IPS DF 6.9 (cell line): ENCODE data around the gene NUMB.
A peak's percentile ranks its signal among the peaks of the same experiment; 100 is the strongest.

Experiments used
- DNase-seq: peaks from one replicate; pipeline ENCODE4 v3.0.0-alpha.2; 2013; ENCODE audit warnings: low read depth, low spot score
- H3K27ac ChIP-seq: one replicate; pipeline ENCODE4 v1.5.1; 2013; ENCODE audit warnings: low read length, control low read depth
- H3K27me3 ChIP-seq: 2 replicates; pipeline ENCODE4 v1.6.1; 2013; ENCODE audit warnings: mild to moderate bottlenecking, low read length; ENCODE audit not compliant: control insufficient read depth, insufficient read depth
- H3K36me3 ChIP-seq: 2 replicates; pipeline ENCODE4 v1.6.1; 2013; ENCODE audit warnings: low read length; ENCODE audit not compliant: control insufficient read depth, insufficient read depth
- H3K4me1 ChIP-seq: 2 replicates; pipeline ENCODE4 v1.6.1; 2013; ENCODE audit warnings: low read length; ENCODE audit not compliant: control insufficient read depth, insufficient read depth
- H3K4me3 ChIP-seq: 2 replicates; pipeline ENCODE4 v1.5.1; 2013; ENCODE audit warnings: mild to moderate bottlenecking, low read length
- H3K9me3 ChIP-seq: 2 replicates; pipeline ENCODE4 v1.6.1; 2013; ENCODE audit warnings: low read length, inconsistent platforms; ENCODE audit not compliant: control insufficient read depth, insufficient read depth
- WGBS: extraction: QIAGEN DNeasy Blood & Tissue Kit; methylation state at CpG from one replicate; pipeline ENCODE4 v1.1.7; 2013; ENCODE audit warnings: mixed read lengths, missing lambda C conversion rate; ENCODE audit not compliant: insufficient read length, insufficient coverage; 5-methylcytosine and 5-hydroxymethylcytosine counted together

NUMB gene

DNA sequence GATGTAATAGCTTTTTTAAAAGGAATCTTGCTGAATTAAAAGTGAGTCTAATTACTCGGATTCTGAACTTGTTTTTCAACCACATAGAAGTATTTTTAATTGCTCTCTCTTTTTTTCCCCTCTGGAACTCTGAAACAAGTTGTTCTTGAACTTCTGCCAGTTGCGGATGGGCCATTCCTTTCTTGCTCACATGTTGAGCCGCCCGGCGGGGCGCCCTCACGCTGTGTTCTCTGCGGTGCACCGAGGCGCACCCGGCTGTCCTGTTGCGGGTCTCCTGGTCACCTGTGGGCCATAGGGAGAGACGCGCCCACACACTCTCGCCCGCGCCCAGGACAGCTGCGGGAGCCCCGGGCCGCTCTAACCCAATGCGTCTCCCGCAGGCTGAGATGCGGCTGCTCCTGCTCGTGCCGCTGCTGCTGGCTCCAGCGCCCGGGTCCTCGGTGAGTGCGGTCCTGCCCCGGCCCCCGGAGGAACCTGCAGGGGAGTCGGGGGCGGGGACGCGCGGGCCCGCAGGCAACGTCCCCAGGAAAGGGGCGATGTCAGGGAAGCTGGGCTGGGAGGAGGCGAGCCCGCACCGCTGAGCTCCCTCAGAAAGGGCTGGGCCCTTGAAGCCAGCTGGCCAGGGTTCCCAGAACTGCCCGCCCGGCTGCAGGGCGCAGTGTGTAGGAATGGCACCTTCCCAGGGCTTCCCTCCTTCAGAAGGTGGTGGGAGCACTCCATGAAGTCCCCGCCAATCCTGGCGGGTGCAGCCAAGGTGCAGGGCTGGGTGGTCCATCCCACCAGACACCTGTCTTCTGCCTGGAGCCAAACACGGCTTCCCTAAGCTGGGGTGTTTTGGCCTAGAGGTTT is 218.7 kb downstream of the NUMB start:
- H3K9me3 ChIP-seq, result no peaks in the 10 kb centered on the region
- H3K27me3 ChIP-seq, result peaks cover 13% of the 10 kb centered on the region
- no CpG with 5 or more reads among the region's 48 CpGs for whole genome bisulfite sequencing
- peaks cover 7% of the 10 kb centered on the region for H3K4me1 ChIP-seq
- peak overlapping the region; percentile 3; the same call in 1 of the 2 replicates for H3K4me3 ChIP-seq
- H3K36me3 ChIP-seq, result 0 out of 2 replicates have a peak, but pooled peaks cover 3% of the 10 kb centered on the region
- no peak for DNase-seq
- no peak overlapping the region for H3K27ac ChIP-seq

DNA sequence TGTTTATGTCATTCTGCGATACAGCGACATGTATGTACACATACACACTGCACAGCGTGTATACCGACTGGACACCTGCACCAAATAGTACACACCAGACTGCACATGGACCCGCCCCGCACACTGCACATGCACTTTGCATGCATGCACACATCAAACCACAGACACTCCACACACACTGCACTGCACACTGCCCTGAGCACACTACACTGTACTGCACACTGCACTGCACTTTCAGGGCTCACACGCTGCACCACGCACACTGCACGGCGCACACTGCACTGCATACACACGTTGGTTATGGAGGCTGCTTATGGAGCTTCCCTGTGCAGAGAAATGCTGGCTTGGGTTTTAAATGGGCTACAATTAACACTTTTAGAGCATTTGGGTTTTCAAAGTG is 219.4 kb downstream of the NUMB start:
- no CpG with 5 or more reads among the region's 11 CpGs for WGBS
- Histone ChIP-seq H3K4me3 (no peak overlapping the region), H3K27me3 (peaks cover 13% of the 10 kb centered on the region), H3K27ac (no peak overlapping the region), H3K36me3 (0 out of 2 replicates have a peak, but pooled peaks cover 3% of the 10 kb centered on the region), H3K4me1 (peaks cover 7% of the 10 kb centered on the region), H3K9me3 (no peaks in the 10 kb centered on the region)
- DNase-seq, result no peak

DNA sequence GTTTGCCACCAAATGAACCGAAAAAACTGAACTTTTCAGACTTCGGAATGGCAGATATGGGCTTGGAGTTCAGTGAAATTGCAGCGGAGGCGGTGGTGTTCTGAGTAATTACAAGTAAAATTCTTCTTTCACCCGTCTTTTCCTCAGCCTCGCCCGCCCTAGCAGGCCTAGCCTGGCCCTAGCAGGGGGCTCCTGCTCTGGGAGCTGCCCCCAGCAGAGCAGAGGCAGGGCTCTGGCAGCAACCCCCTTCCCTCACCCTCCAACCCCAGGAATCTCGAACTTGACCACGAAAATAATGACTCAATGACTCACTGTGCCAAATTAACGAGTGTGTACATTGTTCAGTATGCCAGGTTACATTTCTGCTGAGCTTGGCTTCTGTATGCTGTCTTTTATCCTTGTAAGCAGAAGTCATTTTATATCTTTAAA is 219.9 kb downstream of the NUMB start:
- H3K9me3 ChIP-seq, result no peaks in the 10 kb centered on the region
- no peak for DNase-seq
- H3K27me3 ChIP-seq, result peaks cover 13% of the 10 kb centered on the region
- H3K27ac ChIP-seq, result no peak overlapping the region
- H3K4me1 ChIP-seq, result peaks cover 7% of the 10 kb centered on the region
- H3K4me3 ChIP-seq, result peak overlapping the region; percentile 51; the same call in 1 of the 2 replicates
- H3K36me3 ChIP-seq, result 0 out of 2 replicates have a peak, but pooled peaks cover 3% of the 10 kb centered on the region
- no CpG with 5 or more reads among the region's 10 CpGs for WGBS

DNA sequence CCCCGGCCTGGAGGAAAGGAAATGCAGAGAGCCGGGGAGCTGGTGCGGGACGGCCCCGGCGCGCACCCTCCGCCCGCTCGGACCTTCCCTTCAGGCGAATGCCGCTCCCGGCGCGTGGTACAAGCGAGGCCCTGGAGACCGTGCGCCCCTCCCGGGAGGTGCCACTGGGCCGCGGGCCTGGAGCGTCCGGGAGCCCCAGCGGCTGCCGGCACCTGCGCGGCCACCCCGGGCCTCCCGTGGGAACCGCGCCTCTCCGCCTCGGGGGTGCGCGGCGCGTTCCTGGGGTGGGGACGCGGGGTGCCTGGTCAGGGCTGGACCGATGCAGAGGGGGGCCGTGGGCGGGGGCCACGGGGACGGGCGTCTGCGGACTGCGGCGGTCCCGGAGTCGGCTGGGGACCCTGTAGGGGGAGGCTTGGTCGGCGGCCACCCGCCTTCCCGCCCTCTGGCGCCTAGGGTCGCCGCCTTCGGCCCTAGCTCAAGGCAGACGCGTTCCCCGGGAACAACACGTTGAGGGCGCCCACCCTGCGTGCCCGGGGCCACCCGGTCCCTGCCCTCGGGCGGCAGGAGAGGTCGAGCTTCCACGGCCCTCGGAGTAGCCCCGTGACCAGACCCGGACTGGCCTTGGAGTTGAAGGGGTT is 220.4 kb downstream of the NUMB start:
- peaks cover 9% of the 10 kb centered on the region for H3K4me1 ChIP-seq
- no CpG with 5 or more reads among the region's 73 CpGs for WGBS
- H3K27me3 ChIP-seq, result peaks cover 13% of the 10 kb centered on the region
- H3K27ac ChIP-seq, result no peak overlapping the region
- DNase-seq, result no peak
- H3K4me3 ChIP-seq, result peak overlapping the region; percentile 51; the same call in 1 of the 2 replicates
- no peaks in the 10 kb centered on the region for H3K9me3 ChIP-seq
- H3K36me3 ChIP-seq, result 0 out of 2 replicates have a peak, but pooled peaks cover 3% of the 10 kb centered on the region

DNA sequence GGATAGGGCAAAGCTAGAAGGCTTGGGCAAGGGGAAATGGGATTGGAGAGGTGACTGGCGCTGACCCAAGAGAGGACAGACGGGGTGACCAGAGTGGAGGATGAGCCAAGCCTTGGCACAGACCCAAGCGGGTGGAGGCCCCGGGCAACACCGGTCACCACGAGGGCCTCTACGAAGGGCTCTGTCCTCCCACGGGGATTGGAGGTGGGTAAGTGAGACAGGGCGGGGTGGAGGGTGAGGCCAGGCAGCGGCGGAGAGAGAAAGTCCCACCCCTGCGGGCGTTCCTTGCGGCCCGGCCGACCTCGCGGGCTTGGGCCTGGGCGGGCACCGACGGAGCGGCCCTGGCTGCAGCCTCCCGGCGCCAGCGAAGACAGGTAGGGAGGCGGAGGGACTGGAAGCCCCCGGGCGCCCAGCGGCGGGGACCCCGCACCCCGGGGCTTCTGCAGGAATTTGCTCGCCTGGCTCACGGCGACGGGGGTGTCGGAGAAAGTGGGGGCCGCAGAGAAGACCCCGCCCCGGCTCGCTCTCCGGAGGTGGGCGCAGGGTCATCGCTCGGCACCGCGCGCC is 221.0 kb downstream of the NUMB start, which contains the start of gene PAPLN:
Gene PAPLN, plus strand, starts transcription at position 288 of the 567 bp plus-strand sequence. CDS start 2,273 bp downstream, outside the sequence.
- H3K27me3 ChIP-seq, result peaks cover 13% of the 10 kb centered on the region
- H3K4me3 ChIP-seq, result peak within 1 kb of the TSS; percentile 51; the same call in 1 of the 2 replicates
- no peaks in the 10 kb centered on the region for H3K9me3 ChIP-seq
- H3K36me3 ChIP-seq, result 0 out of 2 replicates have a peak, but pooled peaks cover 3% of the 10 kb centered on the region
- no CpG with 5 or more reads among the region's 48 CpGs for WGBS
- no peak for DNase-seq
- no peak within 1 kb of the TSS for H3K27ac ChIP-seq
- H3K4me1 ChIP-seq, result peaks cover 10% of the 10 kb centered on the region

DNA sequence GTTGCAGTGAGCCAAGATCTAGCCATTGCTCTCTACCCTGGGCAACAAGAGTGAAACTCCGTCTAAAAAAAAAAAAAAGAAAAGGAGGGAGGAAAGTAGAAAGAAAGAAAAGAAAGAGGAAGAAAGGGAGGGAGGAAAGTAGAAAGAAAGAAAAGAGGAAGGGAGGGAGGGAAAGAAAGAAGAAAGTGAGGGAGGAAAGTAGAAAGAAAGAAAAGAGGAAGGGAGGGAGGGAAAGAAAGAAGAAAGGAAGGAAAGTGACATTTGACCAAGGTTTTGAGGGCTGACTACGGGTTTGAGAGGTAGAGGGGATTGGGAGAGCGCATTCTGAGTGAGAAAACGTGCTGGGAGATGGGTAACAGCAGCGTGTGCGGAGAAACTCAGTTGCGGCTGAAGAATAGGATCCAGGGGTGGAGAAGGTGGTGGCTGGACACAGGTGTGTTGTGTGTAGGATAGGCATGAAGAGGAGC is 221.6 kb downstream of the NUMB start:
- H3K4me3 ChIP-seq, result peak overlapping the region; percentile 51; the same call in 1 of the 2 replicates
- H3K36me3 ChIP-seq, result 0 out of 2 replicates have a peak, but pooled peaks cover 3% of the 10 kb centered on the region
- H3K27me3 ChIP-seq, result peaks cover 13% of the 10 kb centered on the region
- H3K4me1 ChIP-seq, result peaks cover 13% of the 10 kb centered on the region
- H3K27ac ChIP-seq, result no peak overlapping the region
- DNase-seq, result no peak
- no CpG with 5 or more reads among the region's 7 CpGs for WGBS
- H3K9me3 ChIP-seq, result no peaks in the 10 kb centered on the region

GRCh38 chr14:73236157-73236556 is 222.2 kb downstream of the NUMB start:
- Histone ChIP-seq H3K27ac (no peak overlapping the region), H3K36me3 (0 out of 2 replicates have a peak, but pooled peaks cover 3% of the 10 kb centered on the region), H3K9me3 (no peaks in the 10 kb centered on the region), H3K4me1 (peaks cover 13% of the 10 kb centered on the region), H3K27me3 (peaks cover 13% of the 10 kb centered on the region), H3K4me3 (no peak overlapping the region; the same call in 1 of the 2 replicates)
- WGBS, result no CpG with 5 or more reads among the region's 11 CpGs
- DNase-seq, result no peak

GRCh38 chr14:73235531-73236155 is 222.7 kb downstream of the NUMB start:
- H3K9me3 ChIP-seq, result no peaks in the 10 kb centered on the region
- DNase-seq, result no peak
- H3K27ac ChIP-seq, result peak overlapping the region; percentile 28
- 0 out of 2 replicates have a peak, but pooled peaks cover 3% of the 10 kb centered on the region for H3K36me3 ChIP-seq
- no CpG with 5 or more reads among the region's 6 CpGs for WGBS
- peaks cover 13% of the 10 kb centered on the region for H3K4me1 ChIP-seq
- peaks cover 13% of the 10 kb centered on the region for H3K27me3 ChIP-seq
- H3K4me3 ChIP-seq, result no peak overlapping the region

- Histone ChIP-seq H3K27me3 (peaks cover 12% of the 10 kb centered on the region), H3K4me1 (peaks cover 13% of the 10 kb centered on the region), H3K27ac (peak overlapping the region; percentile 28), H3K36me3 (0 out of 2 replicates have a peak, but pooled peaks cover 3% of the 10 kb centered on the region), H3K4me3 (no peak overlapping the region), H3K9me3 (no peaks in the 10 kb centered on the region)
- no CpG with 5 or more reads among the region's 11 CpGs for WGBS
- no peak for DNase-seq
These were observed 223.6 kb downstream of the NUMB start for GRCh38 chr14:73234586-73235394.
